ENCODE data around the gene STYXL2.

DNA sequence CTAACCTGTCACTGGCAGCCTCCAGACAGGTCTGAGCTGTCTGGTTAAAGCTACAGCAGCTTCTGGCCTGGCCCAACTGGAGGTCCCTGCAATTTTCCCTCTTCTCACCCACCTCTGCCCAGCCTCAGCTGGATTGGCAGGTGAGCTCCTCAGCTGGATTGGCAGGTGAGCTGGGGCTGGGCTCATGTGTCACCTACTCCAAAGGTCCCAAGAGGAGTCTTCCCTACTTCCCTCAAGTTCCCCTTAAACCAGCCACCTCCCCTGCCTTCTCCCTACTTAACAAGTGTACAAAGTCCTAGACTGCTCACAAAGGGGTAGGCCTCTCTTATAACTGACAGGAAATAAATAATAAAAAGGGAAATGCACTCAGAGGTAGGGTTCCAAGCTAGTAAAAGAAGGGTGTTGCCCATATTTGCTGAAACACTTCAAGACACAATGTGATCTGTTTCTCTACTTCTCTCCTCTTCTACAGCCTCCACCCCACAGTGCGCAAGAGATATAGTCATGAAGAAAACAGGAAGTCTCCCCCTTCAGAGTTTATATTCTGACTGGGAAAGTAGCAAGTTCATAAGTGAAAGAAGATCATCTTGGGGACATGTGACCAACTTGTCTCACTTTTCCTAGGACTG is 3.4 kb upstream of the STYXL2 start, which contains the start of gene GPA33:
- TF ChIP-seq CTCF (IDR thresholded peaks at IDR 0.05; ENCODE audit: low read depth, low read length) (no peak), EZH2phosphoT487 (IDR thresholded peaks at IDR 0.05; ENCODE audit: low read depth) (no peak)

Measured in OCI-LY3 (cell line).